Measurements from ENCODE around the gene ZMYND10.
"Not testable (repeated sequence)": the region's sequence is repeated elsewhere in the genome, so short reads cannot be mapped to it uniquely, and the experiment has no call there.

Gene ZMYND10

DNA sequence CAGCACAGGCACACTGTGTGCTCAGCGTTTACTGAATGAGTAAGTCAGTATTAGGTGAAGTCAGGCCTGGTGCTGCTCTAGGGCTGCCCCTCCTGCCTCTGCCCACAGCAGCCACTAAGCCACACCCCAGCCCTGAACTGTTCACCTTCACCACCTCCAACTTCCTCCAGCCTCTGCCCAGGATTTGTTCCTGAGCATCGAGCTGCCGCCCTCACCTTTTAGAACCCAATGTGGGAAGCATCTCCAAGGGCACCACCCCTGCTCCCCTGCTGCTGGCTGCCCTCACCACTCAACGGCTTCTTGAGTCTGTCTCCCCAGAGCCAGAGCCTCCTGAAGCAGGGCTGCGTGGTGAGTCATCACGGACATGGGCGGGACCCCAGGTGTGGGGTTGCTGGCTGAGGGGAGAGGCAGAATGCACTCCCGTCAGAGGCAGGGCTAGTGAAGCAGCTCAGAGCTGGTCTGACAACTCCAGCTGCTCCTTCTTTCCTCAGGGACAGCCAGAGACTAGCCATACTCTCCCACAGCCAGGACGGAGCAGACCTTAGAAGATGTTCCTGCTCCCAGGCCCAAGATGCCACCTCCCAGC lies 28.8 kb downstream of the ZMYND10 start:
- Histone ChIP-seq H2AK5ac (ENCODE audit: low read length, severe bottlenecking) (no peak overlapping the region), H3K4me3 (ENCODE audit: insufficient read depth in 1 of 2, low read depth in 1 of 2, low read length in 2 of 2) (no peak overlapping the region), H3K9ac (ENCODE audit: low read length) (peak overlapping the region; percentile 26), H3K79me1 (replicated peaks; ENCODE audit: low read length, poor library complexity, severe bottlenecking) (peaks cover 41% of the 10 kb centered on the region), H4K91ac (ENCODE audit: low read length) (no peak overlapping the region), H2AFZ (ENCODE audit: low read depth, low read length) (no peak overlapping the region), H3K4me2 (ENCODE audit: low read length, poor library complexity, severe bottlenecking) (no peak overlapping the region), H3K14ac (ENCODE audit: low read length in 2 of 2) (no peak overlapping the region), H3K4ac (ENCODE audit: low read depth in 1 of 2, low read length in 2 of 2) (no peak overlapping the region), H2BK5ac (ENCODE audit: low read depth, low read length, poor library complexity, severe bottlenecking) (no peak overlapping the region), H3K36me3 (ENCODE audit: control insufficient read depth in 1 of 2, insufficient read depth in 2 of 2, low read depth in 1 of 2, low read length in 2 of 2) (peaks cover 47 to 53% of the 10 kb centered on the region in 2 experiments), H3K9me3 (ENCODE audit: control insufficient read depth, low read length) (no peaks in the 10 kb centered on the region), H2BK120ac (ENCODE audit: low read depth, low read length) (no peak overlapping the region), H3K23ac (ENCODE audit: low read length in 2 of 2) (no peak overlapping the region), H4K8ac (ENCODE audit: low read length) (no peak overlapping the region), H3K27me3 (ENCODE audit: control insufficient read depth in 1 of 2, insufficient read depth in 1 of 2, low read length in 2 of 2) (no peaks in the 10 kb centered on the region), H3K18ac (ENCODE audit: low read depth in 1 of 2, low read length in 2 of 2) (no peak overlapping the region), H2BK15ac (ENCODE audit: low read depth, poor library complexity, severe bottlenecking) (no peak overlapping the region), H3K4me1 (ENCODE audit: control insufficient read depth, insufficient read depth, low read depth, low read length) (peaks cover 43% of the 10 kb centered on the region), H3K27ac (ENCODE audit: low read length, poor library complexity, severe bottlenecking) (peak overlapping the region; percentile 4), H2BK12ac (ENCODE audit: low read length in 2 of 2) (no peak overlapping the region)
- DNase-seq, result no peak
- 73% methylated on average over 6 of the region's 9 CpGs for WGBS

DNA sequence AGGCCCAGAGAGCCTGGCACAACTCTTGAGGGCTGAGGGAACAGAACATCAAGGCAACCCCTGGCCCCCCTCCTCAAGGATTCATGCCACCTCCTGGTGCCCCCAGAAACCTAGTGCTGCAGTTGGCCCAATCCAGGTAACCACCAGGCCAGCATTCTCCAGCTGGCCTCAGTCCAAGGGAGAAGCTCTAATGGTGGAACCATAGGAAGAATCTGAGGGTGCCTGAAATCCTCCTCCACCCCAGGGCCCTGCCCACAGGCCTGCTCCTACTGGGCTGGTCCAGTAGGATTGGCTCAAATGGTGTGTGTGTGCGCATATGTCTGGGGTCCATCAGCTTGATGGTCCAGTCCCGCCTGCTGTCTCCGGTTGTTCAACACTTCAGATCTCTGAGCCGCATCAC lies 30.7 kb downstream of the ZMYND10 start:
- H3K4ac ChIP-seq (ENCODE audit: low read depth in 1 of 2, low read length in 2 of 2), result no peak overlapping the region
- H2BK120ac ChIP-seq (ENCODE audit: low read depth, low read length), result no peak overlapping the region

DNA sequence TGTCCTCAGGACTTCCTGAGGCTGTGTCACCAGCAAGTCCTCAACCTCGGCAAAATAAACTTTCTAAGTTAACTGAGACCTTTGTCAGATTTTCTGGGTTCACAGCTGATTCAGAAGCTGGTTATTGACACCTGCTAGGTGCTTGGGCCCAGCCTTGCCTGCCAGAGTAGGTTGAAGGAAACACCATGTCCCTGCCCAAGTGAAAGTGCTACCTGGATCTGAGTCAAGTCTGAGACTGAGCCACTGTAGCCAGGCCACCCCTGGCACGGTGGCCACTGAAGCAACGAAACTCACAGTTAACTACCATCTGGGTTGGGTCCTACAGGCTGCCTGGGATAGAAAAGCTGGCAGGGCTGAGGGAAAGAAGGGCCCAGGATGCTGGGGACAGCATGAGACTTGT lies 31.2 kb downstream of the ZMYND10 start:
- Histone ChIP-seq H2BK120ac (ENCODE audit: low read depth, low read length) (no peak overlapping the region), H3K18ac (ENCODE audit: low read depth in 1 of 2, low read length in 2 of 2) (no peak overlapping the region), H2BK15ac (ENCODE audit: low read depth, poor library complexity, severe bottlenecking) (no peak overlapping the region), H3K27ac (ENCODE audit: low read length, poor library complexity, severe bottlenecking) (no peak overlapping the region), H3K4me3 (ENCODE audit: insufficient read depth in 1 of 2, low read depth in 1 of 2, low read length in 2 of 2) (no peak overlapping the region), H3K9ac (ENCODE audit: low read length) (no peak overlapping the region), H3K9me3 (ENCODE audit: control insufficient read depth, low read length) (peaks cover 2% of the 10 kb centered on the region), H2AFZ (ENCODE audit: low read depth, low read length) (no peak overlapping the region), H3K4me2 (ENCODE audit: low read length, poor library complexity, severe bottlenecking) (no peak overlapping the region), H3K23ac (ENCODE audit: low read length in 2 of 2) (no peak overlapping the region), H2BK5ac (ENCODE audit: low read depth, low read length, poor library complexity, severe bottlenecking) (no peak overlapping the region), H3K4ac (ENCODE audit: low read depth in 1 of 2, low read length in 2 of 2) (no peak overlapping the region), H3K4me1 (ENCODE audit: control insufficient read depth, insufficient read depth, low read depth, low read length) (peaks cover 31% of the 10 kb centered on the region), H3K14ac (ENCODE audit: low read length in 2 of 2) (no peak overlapping the region), H4K91ac (ENCODE audit: low read length) (no peak overlapping the region), H2AK5ac (ENCODE audit: low read length, severe bottlenecking) (peak overlapping the region; percentile 41), H3K27me3 (ENCODE audit: control insufficient read depth in 1 of 2, insufficient read depth in 1 of 2, low read length in 2 of 2) (no peaks in the 10 kb centered on the region), H4K8ac (ENCODE audit: low read length) (no peak overlapping the region), H3K36me3 (ENCODE audit: control insufficient read depth in 1 of 2, insufficient read depth in 2 of 2, low read depth in 1 of 2, low read length in 2 of 2) (peaks cover 43 to 44% of the 10 kb centered on the region in 2 experiments), H3K79me1 (replicated peaks; ENCODE audit: low read length, poor library complexity, severe bottlenecking) (peaks cover 36% of the 10 kb centered on the region), H2BK12ac (ENCODE audit: low read length in 2 of 2) (no peak overlapping the region)
- DNase-seq, result no peak
- WGBS, result 96% methylated on average over 3 of the region's 3 CpGs

More for the DNA sequence above, 30.7 kb downstream of the ZMYND10 start:
- H3K27me3 ChIP-seq (ENCODE audit: control insufficient read depth in 1 of 2, insufficient read depth in 1 of 2, low read length in 2 of 2), result no peaks in the 10 kb centered on the region
- no peak overlapping the region for H3K9ac ChIP-seq (ENCODE audit: low read length)
- no peak for DNase-seq
- H3K4me1 ChIP-seq (ENCODE audit: control insufficient read depth, insufficient read depth, low read depth, low read length), result peaks cover 36% of the 10 kb centered on the region
- H3K36me3 ChIP-seq (ENCODE audit: control insufficient read depth in 1 of 2, insufficient read depth in 2 of 2, low read depth in 1 of 2, low read length in 2 of 2), result peaks cover 44 to 48% of the 10 kb centered on the region in 2 experiments
- H2AK5ac ChIP-seq (ENCODE audit: low read length, severe bottlenecking), result no peak overlapping the region
- 100% methylated on average over 4 of the region's 4 CpGs for WGBS
- H2BK12ac ChIP-seq (ENCODE audit: low read length in 2 of 2), result no peak overlapping the region
- H4K91ac ChIP-seq (ENCODE audit: low read length), result no peak overlapping the region
- H2BK5ac ChIP-seq (ENCODE audit: low read depth, low read length, poor library complexity, severe bottlenecking), result no peak overlapping the region
- H3K18ac ChIP-seq (ENCODE audit: low read depth in 1 of 2, low read length in 2 of 2), result no peak overlapping the region
- H3K14ac ChIP-seq (ENCODE audit: low read length in 2 of 2), result no peak overlapping the region
- H4K8ac ChIP-seq (ENCODE audit: low read length), result no peak overlapping the region
- no peak overlapping the region for H2AFZ ChIP-seq (ENCODE audit: low read depth, low read length)
- no peak overlapping the region for H3K4me3 ChIP-seq (ENCODE audit: insufficient read depth in 1 of 2, low read depth in 1 of 2, low read length in 2 of 2)
- H2BK15ac ChIP-seq (ENCODE audit: low read depth, poor library complexity, severe bottlenecking), result no peak overlapping the region
- no peak overlapping the region for H3K4me2 ChIP-seq (ENCODE audit: low read length, poor library complexity, severe bottlenecking)
- no peaks in the 10 kb centered on the region for H3K9me3 ChIP-seq (ENCODE audit: control insufficient read depth, low read length)
- H3K27ac ChIP-seq (ENCODE audit: low read length, poor library complexity, severe bottlenecking), result no peak overlapping the region
- H3K23ac ChIP-seq (ENCODE audit: low read length in 2 of 2), result no peak overlapping the region
- peaks cover 41% of the 10 kb centered on the region for H3K79me1 ChIP-seq (replicated peaks; ENCODE audit: low read length, poor library complexity, severe bottlenecking)

DNA sequence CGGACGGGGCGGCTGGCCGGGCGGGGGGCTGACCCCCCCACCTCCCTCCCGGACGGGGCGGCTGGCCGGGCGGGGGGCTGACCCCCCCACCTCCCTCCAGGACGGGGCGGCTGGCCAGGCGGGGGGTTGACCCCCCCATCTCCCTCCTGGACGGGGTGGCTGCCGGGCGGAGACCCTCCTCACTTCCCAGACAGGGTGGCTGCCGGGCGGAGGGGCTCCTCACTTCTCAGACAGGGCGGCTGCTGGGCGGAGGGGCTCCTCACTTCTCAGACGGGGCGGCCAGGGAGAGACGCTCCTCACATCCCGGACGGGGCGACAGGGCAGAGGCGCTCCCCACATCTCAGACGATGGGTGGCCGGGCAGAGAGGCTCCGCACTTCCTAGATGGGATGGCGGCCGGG lies 33.5 kb downstream of the ZMYND10 start:
- H4K91ac ChIP-seq (ENCODE audit: low read length); H2BK12ac ChIP-seq (ENCODE audit: low read length in 2 of 2); H2BK120ac ChIP-seq (ENCODE audit: low read depth, low read length); H3K23ac ChIP-seq (ENCODE audit: low read length in 2 of 2); H3K14ac ChIP-seq (ENCODE audit: low read length in 2 of 2); H3K18ac ChIP-seq (ENCODE audit: low read depth in 1 of 2, low read length in 2 of 2); H3K9me3 ChIP-seq (ENCODE audit: control insufficient read depth, low read length); DNase-seq; H3K27me3 ChIP-seq (ENCODE audit: control insufficient read depth in 1 of 2, insufficient read depth in 1 of 2, low read length in 2 of 2); H3K27ac ChIP-seq (ENCODE audit: low read length, poor library complexity, severe bottlenecking); H3K4me3 ChIP-seq (ENCODE audit: insufficient read depth in 1 of 2, low read depth in 1 of 2, low read length in 2 of 2); H2AK5ac ChIP-seq (ENCODE audit: low read length, severe bottlenecking); H3K4me2 ChIP-seq (ENCODE audit: low read length, poor library complexity, severe bottlenecking); H4K8ac ChIP-seq (ENCODE audit: low read length); H2BK5ac ChIP-seq (ENCODE audit: low read depth, low read length, poor library complexity, severe bottlenecking); H3K9ac ChIP-seq (ENCODE audit: low read length); H3K4ac ChIP-seq (ENCODE audit: low read depth in 1 of 2, low read length in 2 of 2); H2BK15ac ChIP-seq (ENCODE audit: low read depth, poor library complexity, severe bottlenecking); H2AFZ ChIP-seq (ENCODE audit: low read depth, low read length): not testable (repeated sequence)
- Histone ChIP-seq H3K79me1 (replicated peaks; ENCODE audit: low read length, poor library complexity, severe bottlenecking) (peaks cover 17% of the 10 kb centered on the region), H3K36me3 (ENCODE audit: control insufficient read depth in 1 of 2, insufficient read depth in 2 of 2, low read depth in 1 of 2, low read length in 2 of 2) (peaks cover 22 to 23% of the 10 kb centered on the region in 2 experiments), H3K4me1 (ENCODE audit: control insufficient read depth, insufficient read depth, low read depth, low read length) (peaks cover 12% of the 10 kb centered on the region)
- WGBS, result 94% methylated on average over 7 of the region's 32 CpGs

Data from mesenchymal stem cell (in vitro differentiated cells and primary cell).